Measurements from ENCODE around the gene CRADD.
"Not testable (repeated sequence)": the region's sequence is repeated elsewhere in the genome, so short reads cannot be mapped to it uniquely, and the experiment has no call there.

CRADD gene

GRCh38 chr12:93902192-93902591 lies 225.0 kb downstream of the CRADD start:
- DNase-seq (ENCODE audit: low read depth): no peak

GRCh38 chr12:93902736-93903562 lies 225.8 kb downstream of the CRADD start:
- DNase-seq (ENCODE audit: low read depth): no peak

- no peak for DNase-seq (ENCODE audit: low read depth)
Observed at GRCh38 chr12:93904124-93904523, 226.9 kb downstream of the CRADD start.

GRCh38 chr12:93908264-93908663 lies 231.1 kb downstream of the CRADD start:
- no peak for DNase-seq (ENCODE audit: low read depth)

GRCh38 chr12:93908846-93909567 lies 231.8 kb downstream of the CRADD start:
- DNase-seq (ENCODE audit: low read depth): no peak

GRCh38 chr12:93911396-93911795 lies 234.2 kb downstream of the CRADD start:
- no peak for DNase-seq (ENCODE audit: low read depth)

GRCh38 chr12:93912086-93912733 lies 235.0 kb downstream of the CRADD start:
- DNase-seq (ENCODE audit: low read depth): no peak

GRCh38 chr12:93913845-93914244 lies 236.7 kb downstream of the CRADD start:
- no peak for DNase-seq (ENCODE audit: low read depth)

- no peak for DNase-seq (ENCODE audit: low read depth)
Observed at GRCh38 chr12:93914281-93914680, 237.1 kb downstream of the CRADD start.

- DNase-seq (ENCODE audit: low read depth): no peak
Observed at GRCh38 chr12:93915411-93915810, 238.2 kb downstream of the CRADD start.

- no peak for DNase-seq (ENCODE audit: low read depth)
Observed at GRCh38 chr12:93916402-93916801, 239.2 kb downstream of the CRADD start.

GRCh38 chr12:93918262-93918661 lies 241.1 kb downstream of the CRADD start:
- no peak for DNase-seq (ENCODE audit: low read depth)

GRCh38 chr12:93918900-93919299 lies 241.7 kb downstream of the CRADD start:
- no peak for DNase-seq (ENCODE audit: low read depth)

- DNase-seq (ENCODE audit: low read depth): no peak
Observed at GRCh38 chr12:93921521-93921920, 244.3 kb downstream of the CRADD start.

GRCh38 chr12:93922583-93923006 lies 245.4 kb downstream of the CRADD start:
- DNase-seq (ENCODE audit: low read depth): no peak

- no peak for DNase-seq (ENCODE audit: low read depth)
Observed at GRCh38 chr12:93924367-93924766, 247.2 kb downstream of the CRADD start.

- no peak for DNase-seq (ENCODE audit: low read depth)
Observed at GRCh38 chr12:93925585-93926205, 248.5 kb downstream of the CRADD start.

GRCh38 chr12:93926237-93926636 lies 249.1 kb downstream of the CRADD start:
- no peak for DNase-seq (ENCODE audit: low read depth)

- DNase-seq (ENCODE audit: low read depth): not testable (repeated sequence)
Observed at GRCh38 chr12:93929081-93929480, 251.9 kb downstream of the CRADD start.

- no peak for DNase-seq (ENCODE audit: low read depth)
Observed at GRCh38 chr12:93937812-93938211, 260.6 kb downstream of the CRADD start.

GRCh38 chr12:93938317-93938716 lies 261.1 kb downstream of the CRADD start:
- no peak for DNase-seq (ENCODE audit: low read depth)

GRCh38 chr12:93938931-93939330 lies 261.8 kb downstream of the CRADD start:
- DNase-seq (ENCODE audit: low read depth): no peak

Measured in stimulated activated CD8-positive, alpha-beta memory T cell treated with anti-CD3 and anti-CD28 coated beads, Interleukin-15, amount 100 ng/mL, for 24 hours (primary cell).